Heart left ventricle (tissue), 16 donors: ENCODE measurements around the gene FDX2. TPM values are rescaled to one million over a fixed set of nuclear protein-coding genes. Genes with fewer than 3 reads are reported as not detected.

Experiments
- ATAC-seq, 4 donors: fragments of 200-7000 bp; cut with Tn5 transposase; one replicate each; pipeline ENCODE4 v1.9.1; 2020 to 2022; ENCODE audit warnings: moderate library complexity in 4 of 4, mild to moderate bottlenecking in 3 of 4, moderate number of reproducible peaks in 1 of 4
- DNase-seq, 5 donors: peaks; one replicate each; pipeline ENCODE4 v3.0.0-alpha.2; 2020
- H3K27ac ChIP-seq, 12 donors: fragments of 200-600 bp; sonication (generic) in 4 of 12; one replicate each; pipeline versions ENCODE4 v1.5.0 to v1.8.0; 2016 to 2022; ENCODE audit warnings: mild to moderate bottlenecking in 2 of 12
- H3K27me3 ChIP-seq, 9 donors: fragments of 200-600 bp; sonication (generic) in 2 of 9; one replicate each; pipeline versions ENCODE4 v1.5.1 to v1.8.0; 2016 to 2022; ENCODE audit warnings: mild to moderate bottlenecking in 3 of 9
- H3K36me3 ChIP-seq, 9 donors: fragments of 200-600 bp; sonication (generic) in 2 of 9; one replicate each; pipeline versions ENCODE4 v1.5.0 to v1.8.0; 2018 to 2022; ENCODE audit warnings: mild to moderate bottlenecking in 2 of 9
- H3K4me1 ChIP-seq, 12 donors: fragments of 200-600 bp; sonication (generic) in 4 of 12; one replicate each; pipeline versions ENCODE4 v1.5.0 to v1.8.0; 2016 to 2022; ENCODE audit warnings: mild to moderate bottlenecking in 3 of 12
- H3K4me3 ChIP-seq, 12 donors: fragments of 200-600 bp; sonication (generic) in 4 of 12; one replicate each; pipeline versions ENCODE4 v1.5.0 to v1.8.0; 2017 to 2022; ENCODE audit warnings: mild to moderate bottlenecking in 9 of 12, moderate library complexity in 4 of 12
- H3K9me3 ChIP-seq, 12 donors: fragments of 200-600 bp; sonication (generic) in 4 of 12; one replicate each; pipeline versions ENCODE4 v1.5.0 to v1.8.0; 2016 to 2022; ENCODE audit warnings: mild to moderate bottlenecking in 1 of 12
- POLR2A ChIP-seq, 2 donors: fragments of 450-650 bp; IDR thresholded peaks; one replicate each; pipeline ENCODE4 v1.6.1; 2017; ENCODE audit warnings: antibody characterized with exemption in 2 of 2, mild to moderate bottlenecking in 2 of 2, moderate library complexity in 2 of 2
- WGBS, 4 donors: extraction: QIAGEN DNeasy Blood & Tissue Kit in 2 of 4; methylation state at CpG; one replicate each; pipeline versions ENCODE4 v1.1.5 to v1.1.7; 2013 to 2018; 5-methylcytosine and 5-hydroxymethylcytosine counted together
- intact Hi-C, 10 donors: fragments of 100-400 bp; cut with DNase I; formaldehyde crosslinking; loops; one replicate each; pipeline versions ENCODE4 v1.11.1 to v1.14.2; 2022
- polyA plus RNA-seq, 2 donors: library from polyadenylated mRNA; stranded (reverse); fragments of 200-250 nt; gene quantifications; one replicate each; pipeline ENCODE4 v1.2.3, GENCODE V29; 2013
- total RNA-seq, 9 donors: library from RNA; depleted of rRNA in 2 of 9; stranded (reverse); fragments of >200 nt in 2 of 9; fragmentation: NEBNext Ultra II Directional in 3 of 9; extraction: Animal tissue kit (Norgen Biotek cat#: 25700) in 3 of 9; gene quantifications; one replicate each; pipeline versions ENCODE4 v1.1.0 to v1.2.4, GENCODE V29; 2016 to 2023
- TF ChIP-seq, protein P1 (sequence below), 12 donors: fragments of 200-600 bp; sonication (generic) in 4 of 12; IDR thresholded peaks; one replicate each; pipeline versions ENCODE4 v1.5.0 to v1.8.0; 2018 to 2022; ENCODE audit warnings: antibody characterized with exemption in 12 of 12, mild to moderate bottlenecking in 5 of 12
- donor health status: ischemic (EF 13 %, LVEDD 7.1; RV severe dilation, severe dysfunction).
- donor health status: healthy with polysubstance abuse.
- donor health status: DM: no; HTN: yes; CAD: no.
- donor health status: DM: no; HTN: no; CAD: no.
- donor health status: ischemic (EF 25% LVEDD 6.9; RV normal size, moderate dysfunction).
- donor health status: ischemic (EF 25% LVEDD 5.7; RV mildly dilated, moderate dysfunction).
- donor health status: healthy.
- donor health status: DM: yes; HTN: yes; CAD: no.
- donor health status: ischemic (EF 35%, LVEDD 5.7; RV mildly dilated, moderate dysfunction).
- donor health status: nonischemic (EF 11% LVEDD 7.7; RV severe dilation, severe dysfunction).
- donor health status: DM: yes; HTN: yes; CAD: no.
- donor health status: PGD.
- donor health status: ischemic (EF 29% LVEDD 5.4; RV normal size, mild dysfunction).
- donor health status: nonischemic (EF 23%, LVEDD 6.1; RV moderate dilation, normal function).

Gene FDX2
- total and polyA plus RNA-seq, 11 donors = 12.8 to 37.3 (median 18.3) TPM

DNA sequence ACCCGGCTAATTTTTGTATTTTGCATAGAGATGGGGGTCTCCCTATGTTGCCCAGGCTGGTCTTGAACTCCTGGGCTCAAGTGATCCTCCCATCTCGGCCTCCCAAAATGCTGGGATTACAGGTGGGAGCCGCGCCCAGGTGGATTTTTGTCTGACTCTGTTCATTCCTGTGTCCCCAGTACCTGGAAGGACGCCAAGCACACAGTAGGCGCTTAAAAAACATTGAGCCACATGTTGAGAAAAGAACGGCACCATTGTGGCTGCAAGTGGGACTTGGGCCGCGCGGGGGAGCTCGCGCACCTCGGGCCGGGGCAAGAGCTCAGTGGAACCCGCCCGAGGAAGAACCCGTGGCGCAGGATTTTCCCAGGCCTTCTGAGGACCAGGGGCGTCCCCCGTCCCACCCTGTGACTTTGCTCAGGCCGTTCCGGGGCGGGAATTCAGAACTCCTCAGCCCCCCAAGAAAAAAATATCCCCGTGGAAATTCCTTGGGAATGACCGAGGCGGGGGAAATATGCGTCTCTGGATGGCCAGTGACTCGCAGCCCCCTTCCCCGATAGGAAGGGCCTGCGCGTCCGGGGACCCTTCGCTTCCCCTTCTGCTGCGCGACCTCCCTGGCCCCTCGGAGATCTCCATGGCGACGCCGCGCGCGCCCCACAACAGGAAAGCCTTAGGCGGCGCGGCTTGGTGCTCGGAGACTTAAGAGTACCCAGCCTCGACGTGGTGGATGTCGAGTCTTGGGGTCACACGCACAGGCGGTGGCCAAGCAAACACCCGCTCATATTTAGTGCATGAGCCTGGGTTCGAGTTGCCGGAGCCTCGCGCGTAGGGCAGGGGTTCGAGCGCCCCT, 46.3 kb downstream of the FDX2 start:
- Histone ChIP-seq H3K4me3 (peak overlapping the region; percentile 19 to 78 (median 60)), H3K27me3 (peaks cover 0 to 23% (median 3%) of the 10 kb centered on the region in 9 donors), H3K36me3 (peaks cover 0 to 9% (median under 1%) of the 10 kb centered on the region in 9 donors), H3K27ac (peak overlapping the region; percentile 69 to 99 (median 88)), H3K4me1 (peaks cover 0 to 73% (median 17%) of the 10 kb centered on the region in 12 donors), H3K9me3 (no peaks in the 10 kb centered on the region)
- intact Hi-C loops = loop anchor here (1.0 to 5.0 kb wide), 7 partner anchors 63 to 121 kb away; partner anchors contain the start of gene RAVER1 (in 3 of the 10)
- peak; percentile 87 to 94 (median 90) for DNase-seq
- peak; percentile 79 to 88 (median 84) for ATAC-seq
- TF ChIP-seq POLR2A (IDR thresholded peaks at IDR 0.05) = no peak
- TF ChIP-seq, protein P1, sequence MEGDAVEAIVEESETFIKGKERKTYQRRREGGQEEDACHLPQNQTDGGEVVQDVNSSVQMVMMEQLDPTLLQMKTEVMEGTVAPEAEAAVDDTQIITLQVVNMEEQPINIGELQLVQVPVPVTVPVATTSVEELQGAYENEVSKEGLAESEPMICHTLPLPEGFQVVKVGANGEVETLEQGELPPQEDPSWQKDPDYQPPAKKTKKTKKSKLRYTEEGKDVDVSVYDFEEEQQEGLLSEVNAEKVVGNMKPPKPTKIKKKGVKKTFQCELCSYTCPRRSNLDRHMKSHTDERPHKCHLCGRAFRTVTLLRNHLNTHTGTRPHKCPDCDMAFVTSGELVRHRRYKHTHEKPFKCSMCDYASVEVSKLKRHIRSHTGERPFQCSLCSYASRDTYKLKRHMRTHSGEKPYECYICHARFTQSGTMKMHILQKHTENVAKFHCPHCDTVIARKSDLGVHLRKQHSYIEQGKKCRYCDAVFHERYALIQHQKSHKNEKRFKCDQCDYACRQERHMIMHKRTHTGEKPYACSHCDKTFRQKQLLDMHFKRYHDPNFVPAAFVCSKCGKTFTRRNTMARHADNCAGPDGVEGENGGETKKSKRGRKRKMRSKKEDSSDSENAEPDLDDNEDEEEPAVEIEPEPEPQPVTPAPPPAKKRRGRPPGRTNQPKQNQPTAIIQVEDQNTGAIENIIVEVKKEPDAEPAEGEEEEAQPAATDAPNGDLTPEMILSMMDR (IDR thresholded peaks at IDR 0.05) = peak; percentile 94 to 98 (median 96)
- 3 to 5% (median 4%) methylated on average over 44 to 59 of the region's 59 CpGs for WGBS, 4 donors

DNA sequence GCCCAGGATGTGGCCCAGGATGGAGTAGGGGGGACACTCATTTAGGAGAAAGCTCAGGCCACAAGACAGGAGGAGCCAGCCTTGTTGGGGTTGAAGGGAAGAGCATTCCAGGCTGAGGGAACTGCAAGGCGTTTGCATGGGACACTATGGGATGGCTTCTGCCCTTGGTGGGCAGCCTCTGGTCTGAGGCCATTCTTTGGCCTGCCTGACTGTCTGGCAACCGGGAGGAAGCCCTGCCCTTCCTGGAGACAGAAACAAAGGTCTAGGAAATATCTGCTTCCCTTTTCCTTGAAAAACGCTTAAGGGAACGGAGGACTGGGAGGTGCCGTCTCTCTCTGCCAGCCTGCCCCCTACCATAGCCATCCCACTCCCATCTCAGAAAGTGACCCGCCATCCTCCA, 47.7 kb downstream of the FDX2 start:
- 56 to 66% (median 62%) methylated on average over 6 of the region's 6 CpGs for WGBS, 4 donors
- Histone ChIP-seq H3K4me1 (peaks cover 0 to 59% (median 17%) of the 10 kb centered on the region in 12 donors), H3K27ac (peak overlapping the region; percentile 60 to 99 (median 86)), H3K4me3 (no peak overlapping the region), H3K9me3 (no peaks in the 10 kb centered on the region), H3K36me3 (peaks cover 0 to 4% (median 0%) of the 10 kb centered on the region in 9 donors), H3K27me3 (peaks cover 0 to 23% (median 3%) of the 10 kb centered on the region in 9 donors)
- DNase-seq (peak in 2 of 5 donors; percentile 46 to 69), ATAC-seq (peak; percentile 13 to 42 (median 33))
- TF ChIP-seq, protein P1 (IDR thresholded peaks at IDR 0.05) = no peak
- TF ChIP-seq POLR2A (IDR thresholded peaks at IDR 0.05) = no peak
- intact Hi-C loops = loop anchor here in 3 of 10 donors (2.0 kb wide), 2 partner anchors 121 to 123 kb away; no protein-coding TSS in a partner anchor

DNA sequence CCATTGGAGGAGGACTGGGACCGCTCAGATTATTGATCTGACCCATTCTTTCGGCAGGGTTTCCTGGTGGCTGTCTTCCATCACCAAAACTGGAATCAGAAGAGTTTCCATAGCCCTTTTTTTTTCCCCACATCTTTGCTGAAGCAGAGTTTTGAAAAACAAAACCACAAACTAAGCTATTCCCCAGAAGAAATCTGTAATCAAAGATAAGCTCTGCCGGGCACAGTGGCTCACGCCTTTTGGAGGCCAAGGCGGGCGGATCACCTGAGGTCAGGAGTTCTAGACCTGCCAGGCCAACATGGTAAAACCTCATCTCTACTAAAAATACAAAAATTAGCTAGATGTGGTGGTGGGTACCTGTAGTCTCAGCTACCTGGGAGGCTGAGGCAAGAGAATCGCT, 49.1 kb downstream of the FDX2 start:
- Histone ChIP-seq H3K27me3 (peaks cover 0 to 20% (median 3%) of the 10 kb centered on the region in 9 donors), H3K9me3 (no peaks in the 10 kb centered on the region), H3K4me3 (no peak overlapping the region), H3K4me1 (peaks cover 0 to 47% (median 15%) of the 10 kb centered on the region in 12 donors), H3K27ac (peak overlapping the region in 5 of 12 donors; percentile 77 to 95 (median 87)), H3K36me3 (no peaks in the 10 kb centered on the region)
- intact Hi-C loops = no loop called here
- TF ChIP-seq POLR2A (IDR thresholded peaks at IDR 0.05) = no peak
- ATAC-seq = no peak
- DNase-seq = no peak
- WGBS, 4 donors = 78 to 82% (median 81%) methylated on average over 7 of the region's 7 CpGs

DNA sequence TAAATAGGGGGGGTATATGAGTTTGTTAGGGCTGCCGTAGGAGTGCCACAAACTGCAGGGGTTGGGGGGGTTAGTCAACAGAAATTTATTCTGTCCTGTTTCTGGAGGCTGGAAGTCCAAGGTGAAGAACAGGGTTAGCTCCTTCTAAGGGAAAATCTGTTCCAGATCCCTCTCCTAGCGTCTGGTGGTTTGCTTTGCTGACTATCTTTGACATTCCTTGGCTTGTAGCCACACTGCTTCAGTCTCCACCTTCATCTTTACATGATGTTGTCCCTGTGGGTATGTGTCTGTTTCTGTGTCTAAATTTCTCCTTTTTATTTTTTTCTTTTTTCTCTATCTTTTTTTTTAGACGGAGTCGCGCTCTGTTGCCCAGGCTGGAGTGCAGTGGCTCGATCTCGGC, 53.0 kb downstream of the FDX2 start:
- Histone ChIP-seq H3K27me3 (no peaks in the 10 kb centered on the region), H3K4me3 (no peak overlapping the region), H3K9me3 (no peaks in the 10 kb centered on the region), H3K27ac (no peak overlapping the region), H3K36me3 (peaks cover 0 to 25% (median 16%) of the 10 kb centered on the region in 9 donors), H3K4me1 (peaks cover 0 to 21% (median 9%) of the 10 kb centered on the region in 12 donors)
- no peak for DNase-seq
- 74 to 81% (median 76%) methylated on average over 7 of the region's 7 CpGs for WGBS, 4 donors
- TF ChIP-seq, protein P1 (IDR thresholded peaks at IDR 0.05) = no peak
- TF ChIP-seq POLR2A (IDR thresholded peaks at IDR 0.05) = no peak
- intact Hi-C loops = no loop called here
- ATAC-seq = no peak
